Measurements from ENCODE around the gene RNASEH1.

DNA sequence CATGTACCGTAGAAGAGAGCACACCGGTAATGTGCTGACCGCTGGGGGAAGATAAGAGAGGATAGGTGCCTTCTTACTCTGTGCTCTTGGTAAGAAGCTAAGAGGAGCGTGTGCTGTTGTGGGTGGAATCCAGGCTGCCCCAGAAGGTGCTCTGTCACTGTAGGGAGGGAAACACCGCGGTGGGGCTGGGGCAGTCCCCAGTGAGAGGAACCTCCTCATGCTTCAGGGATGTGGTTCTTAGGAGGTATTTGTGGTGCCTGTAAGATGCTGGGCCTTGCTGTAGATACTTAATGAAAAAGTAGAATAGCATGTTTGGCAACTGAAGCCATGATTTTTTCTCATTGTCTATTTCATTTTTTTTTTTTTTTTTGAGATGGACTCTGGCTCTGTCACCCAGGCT, 37.9 kb upstream of the RNASEH1 start:
- TF ChIP-seq, protein P1, sequence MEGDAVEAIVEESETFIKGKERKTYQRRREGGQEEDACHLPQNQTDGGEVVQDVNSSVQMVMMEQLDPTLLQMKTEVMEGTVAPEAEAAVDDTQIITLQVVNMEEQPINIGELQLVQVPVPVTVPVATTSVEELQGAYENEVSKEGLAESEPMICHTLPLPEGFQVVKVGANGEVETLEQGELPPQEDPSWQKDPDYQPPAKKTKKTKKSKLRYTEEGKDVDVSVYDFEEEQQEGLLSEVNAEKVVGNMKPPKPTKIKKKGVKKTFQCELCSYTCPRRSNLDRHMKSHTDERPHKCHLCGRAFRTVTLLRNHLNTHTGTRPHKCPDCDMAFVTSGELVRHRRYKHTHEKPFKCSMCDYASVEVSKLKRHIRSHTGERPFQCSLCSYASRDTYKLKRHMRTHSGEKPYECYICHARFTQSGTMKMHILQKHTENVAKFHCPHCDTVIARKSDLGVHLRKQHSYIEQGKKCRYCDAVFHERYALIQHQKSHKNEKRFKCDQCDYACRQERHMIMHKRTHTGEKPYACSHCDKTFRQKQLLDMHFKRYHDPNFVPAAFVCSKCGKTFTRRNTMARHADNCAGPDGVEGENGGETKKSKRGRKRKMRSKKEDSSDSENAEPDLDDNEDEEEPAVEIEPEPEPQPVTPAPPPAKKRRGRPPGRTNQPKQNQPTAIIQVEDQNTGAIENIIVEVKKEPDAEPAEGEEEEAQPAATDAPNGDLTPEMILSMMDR (IDR thresholded peaks at IDR 0.05): no peak
- TF ChIP-seq POLR2A (IDR thresholded peaks at IDR 0.05): no peak
